ENCODE measurements around the gene SLC27A3.

- TF ChIP-seq CTCF (IDR thresholded peaks at IDR 0.05; ENCODE audit: low read depth, low read length) (no peak), POLR2A (IDR thresholded peaks at IDR 0.05; ENCODE audit: extremely low read depth, insufficient read length) (peak; percentile 94)
These were observed 8.3 kb downstream of the SLC27A3 start for GRCh38 chr1:153783233-153784190.
